HepG2 (cell line): ENCODE measurements around the gene PIEZO1. TPM values are rescaled to one million over a fixed set of nuclear protein-coding genes. Genes with fewer than 3 reads are reported as not detected.

Experiments
- ATAC-seq: fragments of 200-7000 bp; cut with Tn5 transposase; 3 replicates; pipeline ENCODE4 v1.9.1; 2020; ENCODE audit warnings: mild to moderate bottlenecking, moderate library complexity
- BruUV-seq: library from RNA; stranded (reverse); fragments of 400-500 nt; replicated peaks from 2 replicates; lab custom pipeline; 2021; lab: Mats Ljungman, UMichigan
- CTCF ChIA-PET: fragments of 300-600 bp; formaldehyde crosslinking; extraction: SDS; loops from one replicate; lab custom pipeline; 2021; ENCODE audit warnings: low total read pairs, inconsistent platforms, low intra/inter-chr PET ratio; lab: Yijun Ruan, JAX
- POLR2A ChIA-PET: fragments of 350-600 bp; sonication (Branson Sonifier 250); formaldehyde crosslinking; loops from one replicate; lab custom pipeline; 2020; ENCODE audit warnings: antibody characterized with exemption, inconsistent platforms; lab: Yijun Ruan, JAX
- DNase-seq: peaks from one replicate; pipeline ENCODE4 v3.0.0-alpha.2; 2015; ENCODE audit warnings: low spot score
- FAIRE-seq: peaks from 3 replicates; lab custom pipeline; 2011; peaks lifted over from hg19 to GRCh38; lab: Jason Lieb, UNC
- H2AFZ ChIP-seq: one replicate; pipeline ENCODE4 v1.6.1; 2011; ENCODE audit warnings: low read length, inconsistent platforms
- H3K27ac ChIP-seq: fragments of 300-600 bp; 3 replicates; pipeline ENCODE4 v1.8.0; 2011; ENCODE audit warnings: mixed run types, mild to moderate bottlenecking, mixed read lengths, low read length, inconsistent platforms; ENCODE audit not compliant: insufficient read depth; ENCODE audit errors: extremely low read length
- H3K27me3 ChIP-seq, 2 experiments: fragments of 200-600 bp in 1 of 2; 2 replicates in 1 of 2; 3 replicates in 1 of 2; pipeline versions ENCODE4 v1.6.0 to v1.8.0; 2011; ENCODE audit warnings: low read length in 2 of 2, mild to moderate bottlenecking in 2 of 2, moderate library complexity in 2 of 2, inconsistent platforms in 1 of 2; ENCODE audit not compliant: insufficient read depth in 2 of 2, control insufficient read depth in 1 of 2
- H3K36me3 ChIP-seq, 2 experiments: fragments of 200-600 bp in 1 of 2; replicated peaks in 1 of 2; 2 replicates in 1 of 2; 3 replicates in 1 of 2; pipeline versions ENCODE4 v1.5.1 to v1.8.0; 2011; ENCODE audit warnings: low read length in 2 of 2, inconsistent platforms in 1 of 2; ENCODE audit not compliant: insufficient read depth in 2 of 2, control insufficient read depth in 1 of 2
- H3K4me1 ChIP-seq: 2 replicates; pipeline ENCODE4 v1.5.1; 2012; ENCODE audit warnings: low read length, inconsistent platforms; ENCODE audit not compliant: insufficient read depth
- H3K4me2 ChIP-seq: 2 replicates; pipeline ENCODE4 v1.6.0; 2011; ENCODE audit warnings: low read depth, low read length, inconsistent platforms
- H3K4me3 ChIP-seq, 3 experiments: fragments of 200-600 bp in 1 of 3; sonication (generic), shearing (Covaris generic) in 1 of 3; replicated peaks in 1 of 3; 2 replicates each; pipeline ENCODE4 v1.5.1; 2011 to 2016; ENCODE audit warnings: low read length in 3 of 3, inconsistent platforms in 2 of 3, low read depth in 2 of 3, mild to moderate bottlenecking in 2 of 3, control low read depth in 1 of 3, mixed read lengths in 1 of 3; ENCODE audit not compliant: insufficient read depth in 1 of 3
- H3K79me2 ChIP-seq: one replicate; pipeline ENCODE4 v1.6.1; 2011; ENCODE audit warnings: low read length, inconsistent platforms; ENCODE audit not compliant: insufficient read depth
- H3K9ac ChIP-seq: 2 replicates; pipeline ENCODE4 v1.6.0; 2011; ENCODE audit warnings: mild to moderate bottlenecking, low read depth, low read length, inconsistent platforms; ENCODE audit not compliant: insufficient read depth
- H3K9me3 ChIP-seq: 2 replicates; pipeline ENCODE4 v1.5.1; 2012; ENCODE audit warnings: mild to moderate bottlenecking, low read length
- H4K20me1 ChIP-seq: 2 replicates; pipeline ENCODE4 v1.6.0; 2011; ENCODE audit warnings: inconsistent platforms, mild to moderate bottlenecking, low read length, moderate library complexity; ENCODE audit not compliant: insufficient read depth
- AGO2 ChIP-seq: fragments of 200-400 bp; formaldehyde crosslinking; optimal IDR thresholded peaks from 2 replicates; pipeline ENCODE3; 2017; ENCODE audit warnings: mild to moderate bottlenecking, low read depth, low read length, moderate library complexity
- HOMEZ ChIP-seq: IDR thresholded peaks from 2 replicates; pipeline ENCODE4 v1.6.1; 2016; ENCODE audit warnings: low read depth
- RBM39 ChIP-seq: fragments of 200-400 bp; formaldehyde crosslinking; IDR thresholded peaks from one replicate; pipeline ENCODE4 v1.6.1; 2018; ENCODE audit warnings: antibody characterized with exemption, mild to moderate bottlenecking, low read depth, low read length; ENCODE audit not compliant: poor library complexity, severe bottlenecking
- RCOR2 ChIP-seq: IDR thresholded peaks from 2 replicates; pipeline ENCODE4 v1.6.1; 2016; ENCODE audit warnings: missing biosample characterization, missing genetic modification reagents
- ZNF124 ChIP-seq: sonication (generic); formaldehyde crosslinking; IDR thresholded peaks from 2 replicates; pipeline ENCODE4 v1.4.0; 2020; ENCODE audit warnings: missing genetic modification reagents
- ZNF615 ChIP-seq: sonication (generic); formaldehyde crosslinking; IDR thresholded peaks from 2 replicates; pipeline ENCODE4 v1.5.0; 2020; ENCODE audit warnings: mild to moderate bottlenecking, missing genetic modification reagents, borderline replicate concordance
- ZNF670 ChIP-seq: sonication (generic); formaldehyde crosslinking; IDR thresholded peaks from 2 replicates; pipeline ENCODE4 v1.8.0; 2022; ENCODE audit warnings: mild to moderate bottlenecking, missing genetic modification reagents, borderline replicate concordance
- ZSCAN30 ChIP-seq: sonication (generic); formaldehyde crosslinking; IDR thresholded peaks from 2 replicates; pipeline ENCODE4 v1.5.0; 2020; ENCODE audit warnings: mild to moderate bottlenecking, missing genetic modification reagents
- WGBS: methylation state at CpG from one replicate; pipeline ENCODE4 v1.1.6; 2017; ENCODE audit warnings: low lambda C conversion rate; 5-methylcytosine and 5-hydroxymethylcytosine counted together
- in situ Hi-C: cut with HindIII; loops from 2 replicates; pipeline ENCODE4 v1.10.0; 2017; ENCODE audit warnings: low pct_unique_long_range_greater_than_20kb; ENCODE audit not compliant: extremely low pct_ligation_motif_present
- intact Hi-C: fragments of 100-400 bp; cut with micrococcal nuclease; formaldehyde crosslinking; loops from one replicate; pipeline ENCODE4 v1.10.0; 2022; ENCODE audit not compliant: unreplicated experiment
- polyA plus RNA-seq, 8 experiments: library from polyadenylated mRNA; depleted of rRNA in 3 of 8; stranded (reverse) in 7 of 8; unstranded in 1 of 8; fragments of >200 nt; fragmentation: Illumina TruSeq in 4 of 8; extraction: Trizol in 4 of 8; gene quantifications; 2 replicates each; pipeline versions ENCODE4 v1.2.1 to v1.2.3, GENCODE V29; 2011 to 2016; ENCODE audit warnings: low read depth in 4 of 8, missing spikeins in 1 of 8, mixed read lengths in 1 of 8; ENCODE audit not compliant: insufficient read depth in 1 of 8
- total RNA-seq, 5 experiments: library from RNA; depleted of rRNA; stranded (reverse); fragments of >200 nt; fragmentation: Illumina TruSeq; extraction: Trizol; gene quantifications; 2 replicates each; pipeline ENCODE4 v1.2.3, GENCODE V29; 2016; ENCODE audit warnings: low read depth in 1 of 5

Gene PIEZO1
- total and polyA plus RNA-seq, 2 of the 13 experiments (the other 11 are each of a cell fraction or from before 2014, with no cell fraction given), result 67.9 to 85.0 TPM

- intact Hi-C loops (no loop called here), in situ Hi-C loops (no loop called here)
- Histone ChIP-seq H2AFZ (no peak overlapping the region), H4K20me1 (peaks cover 16% of the 10 kb centered on the region; the same call in 1 of the 2 replicates), H3K27ac (no peak overlapping the region), H3K4me3 (no peak overlapping the region), H3K4me1 (peaks cover 36% of the 10 kb centered on the region), H3K4me2 (no peak overlapping the region), H3K79me2 (peaks cover 39% of the 10 kb centered on the region), H3K9ac (no peak overlapping the region), H3K27me3 (no peaks in the 10 kb centered on the region), H3K9me3 (no peaks in the 10 kb centered on the region), H3K36me3 (peaks cover 2 to 6% of the 10 kb centered on the region in 2 experiments; a peak in 2 of 5 replicates)
- ATAC-seq (no peak), FAIRE-seq (no peak), DNase-seq (no peak)
- CTCF ChIA-PET, result no interaction called here
- WGBS, result 90% methylated on average over 23 of the region's 29 CpGs
- POLR2A ChIA-PET, result interaction anchor here (0.7 to 2.2 kb wide), 7 partner anchors 8 to 68 kb away, joined by 3 to 10 read pairs (median 4); partner anchors contain the start of gene PIEZO1
- no TSS peak for BruUV-seq
- TF ChIP-seq ZNF670 (CRISPR knock-in tag) (no peak), ZSCAN30 (CRISPR knock-in tag) (no peak), HOMEZ (CRISPR knock-in tag) (no peak), RCOR2 (CRISPR knock-in tag) (no peak), ZNF615 (CRISPR knock-in tag) (no peak), AGO2 (peak; percentile 39), RBM39 (no peak), ZNF124 (CRISPR knock-in tag) (no peak)
Observed at GRCh38 chr16:88772871-88773811, 11.9 kb downstream of the PIEZO1 start.
